Measurements from ENCODE around the gene MUC20. TPM values are rescaled to one million over a fixed set of nuclear protein-coding genes. Genes with fewer than 3 reads are reported as not detected.
A peak's percentile ranks its signal among the peaks of the same experiment; 100 is the strongest.

The MUC20 gene
- total RNA-seq, 3 donors from 2014 or later, result 29.5 to 147 (median 112) TPM

DNA sequence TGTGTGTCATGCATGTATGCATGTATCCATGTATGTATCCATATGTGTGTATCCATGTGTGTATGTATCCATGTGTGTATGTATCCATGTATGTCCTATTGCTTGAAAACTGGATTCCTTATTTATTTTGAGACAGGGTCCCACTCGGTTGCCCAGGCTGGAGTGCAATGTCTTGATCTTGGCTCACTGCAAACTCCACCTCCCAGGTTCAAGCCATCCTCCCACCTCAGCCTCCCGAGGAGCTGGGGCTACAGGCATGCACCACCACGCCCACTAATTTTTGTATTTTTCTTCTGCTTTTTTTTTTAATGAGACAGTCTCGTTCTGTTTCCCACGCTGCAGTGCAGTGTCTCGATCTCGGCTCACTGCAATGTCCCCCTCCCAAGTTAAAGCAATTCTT is 34.1 kb downstream of the MUC20 start:
- ATAC-seq (no peak), DNase-seq (peak in 1 of 3 donors; percentile 10)
- no peaks in the 10 kb centered on the region for H3K9me3 ChIP-seq
- intact Hi-C loops (cut with DNase I, micrococcal nuclease), result no loop called here
- H3K4me1 ChIP-seq (ENCODE audit: low read depth), result no peaks in the 10 kb centered on the region
- H3K4me3 ChIP-seq, result no peak overlapping the region
- TF ChIP-seq, protein P1, sequence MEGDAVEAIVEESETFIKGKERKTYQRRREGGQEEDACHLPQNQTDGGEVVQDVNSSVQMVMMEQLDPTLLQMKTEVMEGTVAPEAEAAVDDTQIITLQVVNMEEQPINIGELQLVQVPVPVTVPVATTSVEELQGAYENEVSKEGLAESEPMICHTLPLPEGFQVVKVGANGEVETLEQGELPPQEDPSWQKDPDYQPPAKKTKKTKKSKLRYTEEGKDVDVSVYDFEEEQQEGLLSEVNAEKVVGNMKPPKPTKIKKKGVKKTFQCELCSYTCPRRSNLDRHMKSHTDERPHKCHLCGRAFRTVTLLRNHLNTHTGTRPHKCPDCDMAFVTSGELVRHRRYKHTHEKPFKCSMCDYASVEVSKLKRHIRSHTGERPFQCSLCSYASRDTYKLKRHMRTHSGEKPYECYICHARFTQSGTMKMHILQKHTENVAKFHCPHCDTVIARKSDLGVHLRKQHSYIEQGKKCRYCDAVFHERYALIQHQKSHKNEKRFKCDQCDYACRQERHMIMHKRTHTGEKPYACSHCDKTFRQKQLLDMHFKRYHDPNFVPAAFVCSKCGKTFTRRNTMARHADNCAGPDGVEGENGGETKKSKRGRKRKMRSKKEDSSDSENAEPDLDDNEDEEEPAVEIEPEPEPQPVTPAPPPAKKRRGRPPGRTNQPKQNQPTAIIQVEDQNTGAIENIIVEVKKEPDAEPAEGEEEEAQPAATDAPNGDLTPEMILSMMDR (IDR thresholded peaks at IDR 0.05), result no peak
- H3K36me3 ChIP-seq (ENCODE audit: low read depth), result peaks cover 6% of the 10 kb centered on the region

DNA sequence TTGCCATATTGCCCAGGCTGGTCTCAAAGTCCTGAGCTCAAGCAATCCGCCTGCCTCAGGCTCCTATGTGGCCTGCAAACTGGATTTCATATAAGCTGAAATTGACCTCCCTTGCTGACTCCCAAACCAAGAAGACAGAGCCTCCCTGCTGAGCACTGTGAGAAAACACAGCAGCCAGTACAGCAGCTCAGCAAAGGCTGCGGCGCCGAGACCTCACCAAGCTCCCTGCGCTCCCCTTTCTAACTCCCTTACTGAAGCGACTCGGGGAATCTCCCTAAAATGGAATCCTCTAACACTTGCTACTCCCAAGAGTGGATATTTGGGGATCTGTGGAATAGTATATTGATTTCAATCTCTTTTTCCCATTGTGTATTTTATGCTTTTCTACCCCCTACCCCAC is 34.6 kb downstream of the MUC20 start:
- TF ChIP-seq, protein P1 (IDR thresholded peaks at IDR 0.05), result no peak
- intact Hi-C loops (cut with DNase I, micrococcal nuclease), result no loop called here
- Histone ChIP-seq H3K4me3 (no peak overlapping the region), H3K36me3 (ENCODE audit: low read depth) (peaks cover 6% of the 10 kb centered on the region), H3K4me1 (ENCODE audit: low read depth) (no peaks in the 10 kb centered on the region), H3K9me3 (no peaks in the 10 kb centered on the region)
- DNase-seq, result peak in 1 of 3 donors; percentile 9
- ATAC-seq, result no peak

DNA sequence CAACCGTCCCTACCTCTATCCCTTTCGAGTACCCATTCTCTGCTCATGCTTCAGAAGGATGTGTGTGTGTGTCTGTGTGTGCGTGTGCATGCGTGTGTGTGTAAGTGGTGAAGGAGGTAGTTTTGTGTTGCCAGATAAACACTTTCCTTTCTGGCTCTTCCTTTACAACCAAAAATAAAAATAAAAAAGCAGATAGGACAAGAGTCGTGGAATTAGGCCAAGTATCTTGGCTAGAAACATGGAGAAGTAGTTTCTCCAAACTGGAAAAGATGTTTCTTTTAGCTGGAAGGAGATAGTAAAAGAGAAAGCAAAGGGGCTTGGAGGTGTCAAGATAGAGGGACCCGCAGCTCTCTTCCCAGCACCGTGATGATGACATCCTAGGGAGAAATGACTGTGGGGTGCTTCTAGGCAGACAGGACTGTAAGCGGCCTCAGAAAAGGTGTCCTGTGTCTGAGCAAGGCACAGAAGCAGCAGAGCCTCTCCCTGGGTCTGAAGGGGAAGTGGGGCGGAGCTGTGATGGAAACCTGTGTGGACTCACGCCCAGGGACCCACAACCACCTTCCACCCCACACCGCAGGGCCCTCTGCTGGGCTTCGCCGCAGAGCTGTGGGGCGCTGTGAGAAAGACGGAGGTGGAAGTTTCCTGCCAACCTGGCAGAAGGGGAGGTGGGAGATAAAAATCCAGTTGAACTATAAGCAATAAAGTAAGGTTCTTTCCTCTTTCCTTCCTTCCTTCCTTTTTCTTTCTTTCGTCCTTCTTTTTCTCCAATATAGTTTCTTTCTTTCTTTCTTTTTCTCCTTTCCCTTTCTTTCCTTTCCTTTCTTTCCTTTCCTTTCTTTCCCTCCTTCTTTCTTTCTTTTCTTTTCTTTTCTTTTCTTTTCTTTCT is 35.3 kb downstream of the MUC20 start:
- no peak overlapping the region for H3K4me3 ChIP-seq
- no peak for ATAC-seq
- DNase-seq, result peak in 1 of 3 donors; percentile 35
- TF ChIP-seq, protein P1 (IDR thresholded peaks at IDR 0.05), result no peak
- intact Hi-C loops (cut with DNase I, micrococcal nuclease), result no loop called here
- no peaks in the 10 kb centered on the region for H3K4me1 ChIP-seq (ENCODE audit: low read depth)
- H3K36me3 ChIP-seq (ENCODE audit: low read depth), result peaks cover 6% of the 10 kb centered on the region
- H3K9me3 ChIP-seq, result no peaks in the 10 kb centered on the region

DNA sequence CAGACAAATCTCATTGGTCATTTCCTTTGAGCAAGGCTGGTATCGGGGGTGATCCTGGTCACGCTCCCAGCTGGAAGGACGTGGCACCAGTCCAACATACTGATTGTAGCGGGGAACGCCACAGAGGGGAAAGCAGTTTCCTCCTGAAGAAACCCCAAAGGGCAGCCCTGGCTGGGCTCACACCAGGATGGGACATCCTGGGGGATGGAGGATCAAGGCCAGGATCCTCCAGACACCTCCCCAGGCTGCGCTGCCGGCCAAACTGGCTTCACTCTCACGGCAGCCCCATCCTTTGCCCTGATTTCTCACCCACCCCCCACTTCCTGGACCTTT is 36.6 kb downstream of the MUC20 start:
- DNase-seq, result peak in 1 of 3 donors; percentile 17
- no peaks in the 10 kb centered on the region for H3K9me3 ChIP-seq
- no peak overlapping the region for H3K4me3 ChIP-seq
- H3K4me1 ChIP-seq (ENCODE audit: low read depth), result no peaks in the 10 kb centered on the region
- intact Hi-C loops (cut with DNase I, micrococcal nuclease), result no loop called here
- H3K36me3 ChIP-seq (ENCODE audit: low read depth), result peaks cover 6% of the 10 kb centered on the region
- TF ChIP-seq, protein P1 (IDR thresholded peaks at IDR 0.05), result no peak
- ATAC-seq, result no peak

DNA sequence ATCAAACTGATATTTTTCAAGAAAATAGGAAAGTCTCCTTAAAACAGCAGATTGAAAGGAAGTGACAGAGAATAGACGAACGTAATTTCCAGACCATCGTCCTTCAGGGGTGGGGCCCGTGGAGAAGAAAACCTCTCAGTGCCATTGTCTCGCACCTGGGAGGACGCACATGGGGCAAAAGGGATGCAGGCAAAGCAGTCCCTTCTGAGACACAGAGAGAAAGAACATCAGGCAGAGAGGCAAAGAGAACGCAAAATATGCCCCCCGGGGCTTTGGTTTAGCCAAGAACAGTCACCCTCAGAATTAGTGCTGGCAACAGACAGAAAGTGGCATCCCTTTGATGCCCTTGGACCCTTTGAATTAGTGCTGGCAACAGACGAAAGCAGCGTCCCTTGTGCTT is 37.0 kb downstream of the MUC20 start:
- DNase-seq (peak in 1 of 3 donors; percentile 18), ATAC-seq (no peak)
- Histone ChIP-seq H3K4me1 (ENCODE audit: low read depth) (no peaks in the 10 kb centered on the region), H3K9me3 (no peaks in the 10 kb centered on the region), H3K4me3 (no peak overlapping the region), H3K36me3 (ENCODE audit: low read depth) (peaks cover 6% of the 10 kb centered on the region)
- intact Hi-C loops (cut with DNase I, micrococcal nuclease), result no loop called here
- TF ChIP-seq, protein P1 (IDR thresholded peaks at IDR 0.05), result no peak

All from mucosa of descending colon (tissue), 3 donors.